Measurements from ENCODE around the gene RPS14.

The RPS14 gene

GRCh38 chr5:150398722-150399523 lies 50.6 kb downstream of the RPS14 start:
- DNase-seq, result no peak

- no peak for DNase-seq
Observed at GRCh38 chr5:150397782-150398721, 51.5 kb downstream of the RPS14 start.

- DNase-seq, result no peak
Observed at GRCh38 chr5:150397146-150397781, 52.3 kb downstream of the RPS14 start.

- DNase-seq, result no peak
Observed at GRCh38 chr5:150396267-150396666, 53.3 kb downstream of the RPS14 start.

- no peak for DNase-seq
Observed at GRCh38 chr5:150395688-150395975, 53.9 kb downstream of the RPS14 start.

- DNase-seq, result no peak
Observed at GRCh38 chr5:150394912-150395687, 54.4 kb downstream of the RPS14 start.

GRCh38 chr5:150394131-150394530 lies 55.4 kb downstream of the RPS14 start:
- no peak for DNase-seq

- DNase-seq, result no peak
Observed at GRCh38 chr5:150393096-150393645, 56.4 kb downstream of the RPS14 start.

- no peak for DNase-seq
Observed at GRCh38 chr5:150392680-150393079, 56.9 kb downstream of the RPS14 start.

Data from NCI-H2029 treated with DMSO at 0.1 percent for 48 hours (cell line).